SH-SY5Y (cell line): ENCODE measurements around the gene IFNA1.

Source experiments
- GATA2 ChIP-seq: IDR thresholded peaks from 2 replicates; pipeline ENCODE4 v1.6.1; 2011; ENCODE audit warnings: mild to moderate bottlenecking, low read depth, low read length
- GATA3 ChIP-seq: IDR thresholded peaks from 2 replicates; pipeline ENCODE4 v1.6.1; 2011; ENCODE audit warnings: low read depth, mild to moderate bottlenecking, low read length, moderate library complexity

DNA sequence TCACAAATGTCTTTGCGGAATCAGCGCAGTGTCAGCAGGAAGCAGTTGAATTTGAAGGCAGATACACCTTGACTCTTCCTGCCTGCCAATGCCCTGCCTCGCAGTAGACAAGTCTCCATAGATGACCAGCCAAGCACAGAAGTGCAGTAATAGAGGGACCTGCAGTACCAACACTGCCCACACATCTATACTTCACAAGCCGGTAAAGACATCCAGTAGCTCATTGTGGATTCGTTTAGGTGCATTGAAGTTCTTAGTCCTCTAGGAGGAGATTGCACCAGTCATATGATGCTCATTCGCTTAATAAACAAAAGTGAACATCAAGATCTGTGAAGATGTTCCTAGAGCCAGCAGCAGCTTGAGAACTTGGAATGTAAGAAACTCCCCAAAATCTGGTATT, 48.0 kb upstream of the IFNA1 start:
- TF ChIP-seq GATA2, result no peak
- no peak for TF ChIP-seq GATA3
